ENCODE results near the gene EIF2D. TPM values are rescaled to one million over a fixed set of nuclear protein-coding genes. Genes with fewer than 3 reads are reported as not detected.
A peak's percentile ranks its signal among the peaks of the same experiment; 100 is the strongest.

EIF2D gene
- total and polyA plus RNA-seq, 2 of the 13 experiments (the other 11 are each of a cell fraction or from before 2014, with no cell fraction given), result 45.1 to 64.9 TPM

DNA sequence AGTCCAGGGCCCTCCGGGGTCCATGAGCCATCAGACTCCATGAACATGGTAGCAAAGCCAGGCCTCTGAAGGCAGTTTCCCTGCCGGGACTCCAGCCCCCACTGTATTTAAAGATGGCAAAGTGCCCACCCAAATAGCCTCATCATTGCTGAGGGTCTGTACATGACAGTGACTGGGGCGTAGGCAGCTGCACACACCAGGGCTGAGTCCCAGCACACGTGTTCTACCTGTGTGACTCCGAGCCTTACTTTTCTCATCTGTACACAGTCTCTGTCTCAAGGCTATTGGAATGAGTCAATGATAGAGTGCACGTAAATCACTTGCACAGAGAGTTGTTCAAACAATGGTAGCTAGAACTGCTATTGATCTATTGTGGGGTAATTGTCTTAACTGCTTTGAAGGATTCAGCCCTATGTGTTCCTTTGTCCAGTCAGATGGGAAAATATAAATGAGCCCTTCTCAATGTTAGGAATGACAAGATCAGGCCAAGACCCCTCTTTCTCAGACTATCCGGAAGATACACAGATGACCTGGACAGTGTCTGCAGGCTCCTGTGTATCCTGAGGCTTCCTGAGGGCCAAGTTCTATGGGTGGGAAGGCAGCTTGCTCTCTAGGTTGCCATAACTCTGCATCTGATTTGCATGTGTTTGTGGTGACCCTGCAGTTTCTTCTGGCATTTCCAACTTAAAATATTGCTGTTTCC, 56.1 kb downstream of the EIF2D start (continued):
- TF ChIP-seq ZXDC (CRISPR knock-in tag; IDR thresholded peaks at IDR 0.05) (no peak), TCF12 (IDR thresholded peaks at IDR 0.05) (no peak), TCF12 (CRISPR knock-in tag; IDR thresholded peaks at IDR 0.05) (no peak), ZNF75D (CRISPR knock-in tag; IDR thresholded peaks at IDR 0.05; ENCODE audit: borderline replicate concordance) (no peak), SNAPC5 (CRISPR knock-in tag; IDR thresholded peaks at IDR 0.05; ENCODE audit: borderline replicate concordance) (no peak), CBX5 (CRISPR knock-in tag; IDR thresholded peaks at IDR 0.05; ENCODE audit: borderline replicate concordance) (no peak), NR2F6 (IDR thresholded peaks at IDR 0.05) (no peak; the same call in 1 of the 2 replicates), NR2F6 (CRISPR knock-in tag; IDR thresholded peaks at IDR 0.05) (no peak), EP300 (IDR thresholded peaks at IDR 0.05; ENCODE audit: low read depth in 2 of 2, low read length in 2 of 2) (peak in 1 of 2 experiments; percentile 50; a peak in 2 of 4 replicates), EP300 (CRISPR knock-in tag; IDR thresholded peaks at IDR 0.05; ENCODE audit: borderline replicate concordance) (no peak), SIX1 (CRISPR knock-in tag; IDR thresholded peaks at IDR 0.05; ENCODE audit: borderline replicate concordance) (no peak), ZNF101 (CRISPR knock-in tag; IDR thresholded peaks at IDR 0.05; ENCODE audit: borderline replicate concordance, low read depth) (no peak)
- TF ChIP-seq, protein P1, sequence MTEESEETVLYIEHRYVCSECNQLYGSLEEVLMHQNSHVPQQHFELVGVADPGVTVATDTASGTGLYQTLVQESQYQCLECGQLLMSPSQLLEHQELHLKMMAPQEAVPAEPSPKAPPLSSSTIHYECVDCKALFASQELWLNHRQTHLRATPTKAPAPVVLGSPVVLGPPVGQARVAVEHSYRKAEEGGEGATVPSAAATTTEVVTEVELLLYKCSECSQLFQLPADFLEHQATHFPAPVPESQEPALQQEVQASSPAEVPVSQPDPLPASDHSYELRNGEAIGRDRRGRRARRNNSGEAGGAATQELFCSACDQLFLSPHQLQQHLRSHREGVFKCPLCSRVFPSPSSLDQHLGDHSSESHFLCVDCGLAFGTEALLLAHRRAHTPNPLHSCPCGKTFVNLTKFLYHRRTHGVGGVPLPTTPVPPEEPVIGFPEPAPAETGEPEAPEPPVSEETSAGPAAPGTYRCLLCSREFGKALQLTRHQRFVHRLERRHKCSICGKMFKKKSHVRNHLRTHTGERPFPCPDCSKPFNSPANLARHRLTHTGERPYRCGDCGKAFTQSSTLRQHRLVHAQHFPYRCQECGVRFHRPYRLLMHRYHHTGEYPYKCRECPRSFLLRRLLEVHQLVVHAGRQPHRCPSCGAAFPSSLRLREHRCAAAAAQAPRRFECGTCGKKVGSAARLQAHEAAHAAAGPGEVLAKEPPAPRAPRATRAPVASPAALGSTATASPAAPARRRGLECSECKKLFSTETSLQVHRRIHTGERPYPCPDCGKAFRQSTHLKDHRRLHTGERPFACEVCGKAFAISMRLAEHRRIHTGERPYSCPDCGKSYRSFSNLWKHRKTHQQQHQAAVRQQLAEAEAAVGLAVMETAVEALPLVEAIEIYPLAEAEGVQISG (CRISPR knock-in tag; IDR thresholded peaks at IDR 0.05), result no peak
- TF ChIP-seq, protein P2, sequence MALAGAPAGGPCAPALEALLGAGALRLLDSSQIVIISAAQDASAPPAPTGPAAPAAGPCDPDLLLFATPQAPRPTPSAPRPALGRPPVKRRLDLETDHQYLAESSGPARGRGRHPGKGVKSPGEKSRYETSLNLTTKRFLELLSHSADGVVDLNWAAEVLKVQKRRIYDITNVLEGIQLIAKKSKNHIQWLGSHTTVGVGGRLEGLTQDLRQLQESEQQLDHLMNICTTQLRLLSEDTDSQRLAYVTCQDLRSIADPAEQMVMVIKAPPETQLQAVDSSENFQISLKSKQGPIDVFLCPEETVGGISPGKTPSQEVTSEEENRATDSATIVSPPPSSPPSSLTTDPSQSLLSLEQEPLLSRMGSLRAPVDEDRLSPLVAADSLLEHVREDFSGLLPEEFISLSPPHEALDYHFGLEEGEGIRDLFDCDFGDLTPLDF (CRISPR knock-in tag; IDR thresholded peaks at IDR 0.05), result no peak
- TF ChIP-seq, protein P3, sequence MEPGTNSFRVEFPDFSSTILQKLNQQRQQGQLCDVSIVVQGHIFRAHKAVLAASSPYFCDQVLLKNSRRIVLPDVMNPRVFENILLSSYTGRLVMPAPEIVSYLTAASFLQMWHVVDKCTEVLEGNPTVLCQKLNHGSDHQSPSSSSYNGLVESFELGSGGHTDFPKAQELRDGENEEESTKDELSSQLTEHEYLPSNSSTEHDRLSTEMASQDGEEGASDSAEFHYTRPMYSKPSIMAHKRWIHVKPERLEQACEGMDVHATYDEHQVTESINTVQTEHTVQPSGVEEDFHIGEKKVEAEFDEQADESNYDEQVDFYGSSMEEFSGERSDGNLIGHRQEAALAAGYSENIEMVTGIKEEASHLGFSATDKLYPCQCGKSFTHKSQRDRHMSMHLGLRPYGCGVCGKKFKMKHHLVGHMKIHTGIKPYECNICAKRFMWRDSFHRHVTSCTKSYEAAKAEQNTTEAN (CRISPR knock-in tag; conservative IDR thresholded peaks at IDR 0.05), result no peak
- TF ChIP-seq, protein P4, sequence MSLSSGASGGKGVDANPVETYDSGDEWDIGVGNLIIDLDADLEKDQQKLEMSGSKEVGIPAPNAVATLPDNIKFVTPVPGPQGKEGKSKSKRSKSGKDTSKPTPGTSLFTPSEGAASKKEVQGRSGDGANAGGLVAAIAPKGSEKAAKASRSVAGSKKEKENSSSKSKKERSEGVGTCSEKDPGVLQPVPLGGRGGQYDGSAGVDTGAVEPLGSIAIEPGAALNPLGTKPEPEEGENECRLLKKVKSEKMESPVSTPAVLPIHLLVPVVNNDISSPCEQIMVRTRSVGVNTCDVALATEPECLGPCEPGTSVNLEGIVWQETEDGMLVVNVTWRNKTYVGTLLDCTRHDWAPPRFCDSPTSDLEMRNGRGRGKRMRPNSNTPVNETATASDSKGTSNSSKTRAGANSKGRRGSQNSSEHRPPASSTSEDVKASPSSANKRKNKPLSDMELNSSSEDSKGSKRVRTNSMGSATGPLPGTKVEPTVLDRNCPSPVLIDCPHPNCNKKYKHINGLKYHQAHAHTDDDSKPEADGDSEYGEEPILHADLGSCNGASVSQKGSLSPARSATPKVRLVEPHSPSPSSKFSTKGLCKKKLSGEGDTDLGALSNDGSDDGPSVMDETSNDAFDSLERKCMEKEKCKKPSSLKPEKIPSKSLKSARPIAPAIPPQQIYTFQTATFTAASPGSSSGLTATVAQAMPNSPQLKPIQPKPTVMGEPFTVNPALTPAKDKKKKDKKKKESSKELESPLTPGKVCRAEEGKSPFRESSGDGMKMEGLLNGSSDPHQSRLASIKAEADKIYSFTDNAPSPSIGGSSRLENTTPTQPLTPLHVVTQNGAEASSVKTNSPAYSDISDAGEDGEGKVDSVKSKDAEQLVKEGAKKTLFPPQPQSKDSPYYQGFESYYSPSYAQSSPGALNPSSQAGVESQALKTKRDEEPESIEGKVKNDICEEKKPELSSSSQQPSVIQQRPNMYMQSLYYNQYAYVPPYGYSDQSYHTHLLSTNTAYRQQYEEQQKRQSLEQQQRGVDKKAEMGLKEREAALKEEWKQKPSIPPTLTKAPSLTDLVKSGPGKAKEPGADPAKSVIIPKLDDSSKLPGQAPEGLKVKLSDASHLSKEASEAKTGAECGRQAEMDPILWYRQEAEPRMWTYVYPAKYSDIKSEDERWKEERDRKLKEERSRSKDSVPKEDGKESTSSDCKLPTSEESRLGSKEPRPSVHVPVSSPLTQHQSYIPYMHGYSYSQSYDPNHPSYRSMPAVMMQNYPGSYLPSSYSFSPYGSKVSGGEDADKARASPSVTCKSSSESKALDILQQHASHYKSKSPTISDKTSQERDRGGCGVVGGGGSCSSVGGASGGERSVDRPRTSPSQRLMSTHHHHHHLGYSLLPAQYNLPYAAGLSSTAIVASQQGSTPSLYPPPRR (CRISPR knock-in tag; IDR thresholded peaks at IDR 0.05; ENCODE audit: borderline replicate concordance), result peak; percentile 76; the same call in 1 of the 2 replicates
